Heart right ventricle (tissue), 16 donors: ENCODE results near the gene SLC39A11. TPM values are rescaled to one million over a fixed set of nuclear protein-coding genes. Genes with fewer than 3 reads are reported as not detected.

Source experiments
- ATAC-seq, 8 donors: fragments of 200-7000 bp; cut with Tn5 transposase; one replicate each; pipeline ENCODE4 v1.9.1; 2020; ENCODE audit warnings: mild to moderate bottlenecking in 8 of 8, moderate library complexity in 8 of 8, moderate number of reproducible peaks in 1 of 8
- DNase-seq, 2 donors: peaks; one replicate each; pipeline ENCODE4 v3.0.0-alpha.2; 2020
- H3K27ac ChIP-seq, 10 donors: fragments of 200-600 bp; sonication (generic) in 2 of 10; one replicate each; pipeline versions ENCODE4 v1.5.0 to v1.8.0; 2020 to 2022; ENCODE audit warnings: mild to moderate bottlenecking in 3 of 10
- H3K27me3 ChIP-seq, 7 donors: fragments of 200-600 bp; one replicate each; pipeline ENCODE4 v1.8.0; 2021 to 2022; ENCODE audit warnings: mild to moderate bottlenecking in 2 of 7
- H3K36me3 ChIP-seq, 9 donors: fragments of 200-600 bp; sonication (generic) in 1 of 9; one replicate each; pipeline versions ENCODE4 v1.5.0 to v1.8.0; 2020 to 2022; ENCODE audit warnings: mild to moderate bottlenecking in 2 of 9
- H3K4me1 ChIP-seq, 9 donors: fragments of 200-600 bp; sonication (generic) in 1 of 9; one replicate each; pipeline versions ENCODE4 v1.5.0 to v1.8.0; 2020 to 2022; ENCODE audit warnings: mild to moderate bottlenecking in 4 of 9
- H3K4me3 ChIP-seq, 10 donors: fragments of 200-600 bp; sonication (generic) in 2 of 10; one replicate each; pipeline versions ENCODE4 v1.5.0 to v1.8.0; 2020 to 2022; ENCODE audit warnings: mild to moderate bottlenecking in 7 of 10, moderate library complexity in 2 of 10
- H3K9me3 ChIP-seq, 11 donors: fragments of 200-600 bp in 10 of 11; sonication (generic) in 2 of 11; one replicate each; pipeline versions ENCODE4 v1.5.0 to v1.8.0; 2013 to 2022; ENCODE audit warnings: mild to moderate bottlenecking in 2 of 11, control low read depth in 1 of 11, moderate library complexity in 1 of 11
- CTCF ChIP-seq, 9 donors: fragments of 200-600 bp; sonication (generic) in 2 of 9; IDR thresholded peaks; one replicate each; pipeline versions ENCODE4 v1.5.0 to v1.8.0; 2021 to 2022; ENCODE audit warnings: antibody characterized with exemption in 9 of 9, mild to moderate bottlenecking in 5 of 9, moderate library complexity in 1 of 9
- WGBS, 2 donors: extraction: QIAGEN DNeasy Blood & Tissue Kit; methylation state at CpG; one replicate each; pipeline ENCODE4 v1.1.7; 2013; ENCODE audit warnings: inconsistent platforms in 1 of 2; 5-methylcytosine and 5-hydroxymethylcytosine counted together
- intact Hi-C, 10 donors: fragments of 100-400 bp; cut with DNase I; formaldehyde crosslinking; loops; one replicate each; pipeline versions ENCODE4 v1.11.1 to v1.14.2; 2022
- polyA plus RNA-seq, 2 donors: library from polyadenylated mRNA; stranded (reverse); fragments of 200-250 nt; gene quantifications; one replicate each; pipeline ENCODE4 v1.2.3, GENCODE V29; 2013
- total RNA-seq, 10 donors: library from RNA; stranded (reverse); fragmentation: NEBNext Ultra II Directional in 3 of 10; extraction: Animal tissue kit (Norgen Biotek cat#: 25700) in 3 of 10; gene quantifications; one replicate each; pipeline versions ENCODE4 v1.2.1 to v1.2.4, GENCODE V29; 2021 to 2023
- donor health status: Arrhythmogenic right ventricular cardiomyopathy.
- donor health status: ischemic (EF 13 %, LVEDD 7.1; RV severe dilation, severe dysfunction).
- donor health status: healthy with polysubstance abuse.
- donor health status: DM: no; HTN: yes; CAD: no.
- donor health status: DM: no; HTN: no; CAD: no.
- donor health status: ischemic (EF 25% LVEDD 6.9; RV normal size, moderate dysfunction).
- donor health status: ischemic (EF 25% LVEDD 5.7; RV mildly dilated, moderate dysfunction).
- donor health status: healthy.
- donor health status: DM: yes; HTN: yes; CAD: no.
- donor health status: Ischemic cardiomyopathy.
- donor health status: ischemic (EF 35%, LVEDD 5.7; RV mildly dilated, moderate dysfunction).
- donor health status: nonischemic (EF 11% LVEDD 7.7; RV severe dilation, severe dysfunction).
- donor health status: DM: yes; HTN: yes; CAD: no.
- donor health status: PGD.
- donor health status: ischemic (EF 29% LVEDD 5.4; RV normal size, mild dysfunction).
- donor health status: nonischemic (EF 23%, LVEDD 6.1; RV moderate dilation, normal function).

SLC39A11 gene
- total and polyA plus RNA-seq, 12 donors: 2.4 to 11.3 (median 6.4) TPM

- no peak for ATAC-seq
- intact Hi-C loops: no loop called here
- no peak for TF ChIP-seq CTCF (IDR thresholded peaks at IDR 0.05)
- Histone ChIP-seq H3K9me3 (peaks cover 0 to 29% (median 4%) of the 10 kb centered on the region in 11 donors), H3K27me3 (no peaks in the 10 kb centered on the region), H3K36me3 (no peaks in the 10 kb centered on the region), H3K27ac (no peak overlapping the region), H3K4me3 (no peak overlapping the region), H3K4me1 (peaks cover 0 to 6% (median 0%) of the 10 kb centered on the region in 9 donors)
- WGBS, 2 donors: 65 to 70% methylated on average over 3 of the region's 3 CpGs
- DNase-seq: no peak
Observed at GRCh38 chr17:72706396-72706981, 386.0 kb downstream of the SLC39A11 start.

GRCh38 chr17:72705905-72706395 is 386.5 kb downstream of the SLC39A11 start:
- H3K4me1 ChIP-seq: peaks cover 0 to 6% (median 0%) of the 10 kb centered on the region in 9 donors
- ATAC-seq (no peak), DNase-seq (no peak)
- H3K27me3 ChIP-seq: no peaks in the 10 kb centered on the region
- H3K27ac ChIP-seq: no peak overlapping the region
- H3K4me3 ChIP-seq: no peak overlapping the region
- no peaks in the 10 kb centered on the region for H3K36me3 ChIP-seq
- peaks cover 0 to 24% (median 4%) of the 10 kb centered on the region in 11 donors for H3K9me3 ChIP-seq
- no peak for TF ChIP-seq CTCF (IDR thresholded peaks at IDR 0.05)
- 82 to 90% methylated on average over 5 of the region's 5 CpGs for WGBS, 2 donors
- intact Hi-C loops: no loop called here

- no peak for DNase-seq
- 88 to 92% methylated on average over 4 of the region's 4 CpGs for WGBS, 2 donors
- Histone ChIP-seq H3K36me3 (no peaks in the 10 kb centered on the region), H3K9me3 (peaks cover 0 to 4% (median 0%) of the 10 kb centered on the region in 11 donors), H3K27me3 (no peaks in the 10 kb centered on the region), H3K27ac (no peak overlapping the region), H3K4me3 (no peak overlapping the region), H3K4me1 (no peaks in the 10 kb centered on the region)
- TF ChIP-seq CTCF (IDR thresholded peaks at IDR 0.05): no peak
- intact Hi-C loops: no loop called here
- no peak for ATAC-seq
Observed at GRCh38 chr17:72702998-72703397, 389.5 kb downstream of the SLC39A11 start.

- 71 to 73% methylated on average over 6 of the region's 6 CpGs for WGBS, 2 donors
- Histone ChIP-seq H3K27me3 (no peaks in the 10 kb centered on the region), H3K4me1 (no peaks in the 10 kb centered on the region), H3K27ac (no peak overlapping the region), H3K4me3 (no peak overlapping the region), H3K9me3 (no peaks in the 10 kb centered on the region), H3K36me3 (no peaks in the 10 kb centered on the region)
- no peak for TF ChIP-seq CTCF (IDR thresholded peaks at IDR 0.05)
- ATAC-seq (no peak), DNase-seq (no peak)
- intact Hi-C loops: no loop called here
Observed at GRCh38 chr17:72702136-72702735, 390.3 kb downstream of the SLC39A11 start.
